Duodenal mucosa (tissue), 2 donors: Measurements from ENCODE around the gene PTPRE.

Experiments
- H3K27ac ChIP-seq: one replicate; pipeline ENCODE4 v1.7.0; 2013; ENCODE audit warnings: low read depth, low read length
- H3K27me3 ChIP-seq, 2 donors: one replicate each; pipeline ENCODE4 v1.7.0; 2013; ENCODE audit warnings: low read length in 2 of 2, control low read depth in 1 of 2; ENCODE audit not compliant: insufficient read depth in 2 of 2, control insufficient read depth in 1 of 2
- H3K36me3 ChIP-seq, 2 donors: one replicate each; pipeline ENCODE4 v1.7.0; 2013; ENCODE audit warnings: low read length in 2 of 2, control low read depth in 1 of 2; ENCODE audit not compliant: insufficient read depth in 2 of 2, control insufficient read depth in 1 of 2
- H3K4me1 ChIP-seq, 2 donors: one replicate each; pipeline ENCODE4 v1.7.0; 2013; ENCODE audit warnings: low read length in 2 of 2, control low read depth in 1 of 2; ENCODE audit not compliant: insufficient read depth in 2 of 2, control insufficient read depth in 1 of 2
- H3K4me3 ChIP-seq, 2 donors: one replicate each; pipeline ENCODE4 v1.7.0; 2013; ENCODE audit warnings: low read length in 2 of 2, low read depth in 1 of 2
- H3K9ac ChIP-seq, 2 donors: one replicate each; pipeline ENCODE4 v1.7.0; 2013; ENCODE audit warnings: low read length in 2 of 2, low read depth in 1 of 2
- H3K9me3 ChIP-seq, 2 donors: one replicate each; pipeline ENCODE4 v1.7.0; 2013; ENCODE audit warnings: low read length in 2 of 2, control low read depth in 1 of 2; ENCODE audit not compliant: control insufficient read depth in 1 of 2

PTPRE gene

DNA sequence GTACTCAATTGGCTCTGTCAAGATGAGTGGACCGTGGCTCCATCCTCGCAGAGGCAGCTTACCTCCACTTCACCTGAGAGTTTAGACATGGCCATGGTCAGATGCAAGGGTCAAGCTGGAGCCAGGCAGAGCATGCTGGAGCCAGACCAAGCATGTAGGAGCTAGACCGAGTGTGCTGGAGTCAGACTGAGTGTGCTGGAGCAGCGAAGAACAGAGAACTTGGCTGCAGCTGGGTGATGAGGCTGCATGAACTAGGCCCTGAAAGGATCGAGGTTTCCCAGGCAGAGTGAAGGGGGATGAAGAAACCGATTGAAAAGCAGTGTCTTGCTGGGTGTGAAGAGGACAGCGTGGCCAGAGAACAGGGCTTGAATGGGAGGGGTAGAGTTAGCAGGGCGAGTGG lies 133.2 kb downstream of the PTPRE start:
- H3K9ac ChIP-seq = no peak overlapping the region
- H3K27me3 ChIP-seq = no peaks in the 10 kb centered on the region
- no peaks in the 10 kb centered on the region for H3K9me3 ChIP-seq
- H3K27ac ChIP-seq = no peak overlapping the region
- no peaks in the 10 kb centered on the region for H3K36me3 ChIP-seq
- H3K4me3 ChIP-seq = no peak overlapping the region
- peaks cover 8 to 10% of the 10 kb centered on the region in 2 donors for H3K4me1 ChIP-seq

- H3K27me3 ChIP-seq = no peaks in the 10 kb centered on the region
- no peaks in the 10 kb centered on the region for H3K36me3 ChIP-seq
- no peak overlapping the region for H3K4me3 ChIP-seq
- H3K27ac ChIP-seq = no peak overlapping the region
- H3K4me1 ChIP-seq = peaks cover 10 to 14% of the 10 kb centered on the region in 2 donors
- H3K9me3 ChIP-seq = no peaks in the 10 kb centered on the region
- no peak overlapping the region for H3K9ac ChIP-seq
Observed at GRCh38 chr10:128040681-128041080, 133.8 kb downstream of the PTPRE start.

DNA sequence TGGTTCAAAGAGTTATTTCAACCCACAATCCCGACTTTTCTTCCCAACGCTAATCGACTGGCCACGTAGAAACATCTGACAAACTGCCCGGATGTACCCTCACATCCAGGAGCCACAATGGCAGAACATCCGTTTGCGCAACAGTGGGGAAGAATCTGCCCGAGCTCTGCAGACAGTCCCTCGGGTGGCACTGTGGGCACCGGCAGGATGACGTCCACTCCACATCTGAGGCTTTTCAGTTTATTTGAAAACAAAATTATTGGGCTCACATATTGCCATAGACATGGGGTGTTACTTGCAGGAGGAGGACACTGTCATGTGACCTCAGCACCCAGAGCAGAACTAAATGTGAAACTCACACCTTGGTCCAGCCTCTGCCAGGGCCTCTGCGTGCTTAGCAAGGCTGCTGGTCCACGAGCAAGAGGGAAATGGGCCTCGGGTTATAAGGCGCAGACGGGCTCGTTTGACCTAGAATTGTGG lies 135.3 kb downstream of the PTPRE start:
- H3K4me1 ChIP-seq = peaks cover 13 to 23% of the 10 kb centered on the region in 2 donors

GRCh38 chr10:128043259-128044045 lies 136.5 kb downstream of the PTPRE start:
- H3K4me3 ChIP-seq = no peak overlapping the region
- H3K27me3 ChIP-seq = no peaks in the 10 kb centered on the region
- H3K4me1 ChIP-seq = peaks cover 19 to 31% of the 10 kb centered on the region in 2 donors
- no peaks in the 10 kb centered on the region for H3K36me3 ChIP-seq
- H3K27ac ChIP-seq = no peak overlapping the region
- H3K9me3 ChIP-seq = no peaks in the 10 kb centered on the region
- no peak overlapping the region for H3K9ac ChIP-seq

More for the DNA sequence above, 135.3 kb downstream of the PTPRE start:
- no peaks in the 10 kb centered on the region for H3K27me3 ChIP-seq
- no peaks in the 10 kb centered on the region for H3K36me3 ChIP-seq
- H3K9ac ChIP-seq = no peak overlapping the region
- no peaks in the 10 kb centered on the region for H3K9me3 ChIP-seq
- H3K4me3 ChIP-seq = no peak overlapping the region
- H3K27ac ChIP-seq = no peak overlapping the region

DNA sequence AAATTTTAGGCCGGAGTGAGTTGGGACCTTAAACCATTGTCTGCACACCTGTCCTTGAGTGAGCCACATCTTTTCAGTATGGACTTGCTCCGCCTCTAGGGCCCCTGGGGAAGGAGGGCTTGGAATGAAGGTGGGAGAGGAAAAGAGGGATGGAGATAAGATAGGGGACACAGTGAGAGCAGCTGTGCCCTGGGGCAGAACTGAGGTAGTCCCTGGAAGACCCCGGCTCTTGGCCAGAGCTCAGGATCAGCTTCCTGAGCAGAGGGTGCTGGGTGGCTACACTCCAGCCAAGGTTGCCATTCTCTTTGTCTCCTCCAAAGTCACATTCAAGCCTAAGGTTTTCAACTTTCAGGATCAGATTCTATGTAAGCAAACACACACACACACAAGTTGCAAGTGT lies 137.3 kb downstream of the PTPRE start:
- Histone ChIP-seq H3K27ac (no peak overlapping the region), H3K4me1 (peaks cover 25 to 36% of the 10 kb centered on the region in 2 donors), H3K36me3 (peaks cover under 1 to 1% of the 10 kb centered on the region in 2 donors), H3K9me3 (no peaks in the 10 kb centered on the region), H3K4me3 (no peak overlapping the region), H3K9ac (no peak overlapping the region), H3K27me3 (no peaks in the 10 kb centered on the region)

DNA sequence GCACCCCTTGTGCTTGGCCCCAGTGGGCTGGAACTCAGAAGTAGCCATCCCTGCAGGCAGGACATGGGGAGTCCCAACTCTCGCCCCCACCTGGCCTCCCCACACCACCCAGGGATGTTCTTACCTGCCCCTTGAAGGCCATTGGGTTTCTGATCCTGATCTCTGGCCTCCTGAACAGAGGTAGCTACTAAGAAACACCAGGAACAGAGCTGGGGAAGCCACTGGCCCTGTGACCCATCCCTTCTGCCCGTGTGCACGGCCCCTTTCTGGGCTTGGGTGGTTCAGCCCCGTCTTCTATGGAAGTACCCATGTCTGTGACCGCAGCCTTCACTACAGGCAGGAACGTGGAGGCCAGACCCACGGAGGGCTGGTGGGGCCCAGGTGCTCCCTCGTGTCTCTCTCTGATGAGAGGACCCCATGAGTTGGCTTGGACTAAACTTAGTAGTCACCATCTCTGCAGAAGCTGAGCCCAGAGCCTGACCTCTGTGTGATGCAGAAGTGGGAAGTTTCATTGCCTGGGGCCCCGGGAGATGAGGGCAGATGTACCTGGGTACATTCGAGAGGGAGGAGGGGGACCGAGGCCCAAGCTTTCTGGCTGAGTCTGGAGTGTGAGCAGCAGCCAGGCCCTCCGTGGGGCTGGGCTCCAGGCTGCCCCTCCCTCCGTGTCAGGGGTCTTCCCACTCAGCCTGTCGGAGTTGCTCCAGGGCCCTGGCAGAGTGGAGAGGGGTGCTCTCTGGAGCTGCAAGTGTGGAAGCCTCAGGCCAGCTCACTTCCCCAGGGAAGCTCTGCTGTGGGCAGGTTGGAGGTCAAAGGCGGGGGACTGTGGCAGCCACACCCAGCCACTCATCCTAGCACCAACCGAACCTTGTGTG lies 138.3 kb downstream of the PTPRE start:
- H3K4me1 ChIP-seq = peaks cover 25 to 36% of the 10 kb centered on the region in 2 donors
- no peak overlapping the region for H3K27ac ChIP-seq
- no peak overlapping the region for H3K4me3 ChIP-seq
- no peaks in the 10 kb centered on the region for H3K9me3 ChIP-seq
- H3K36me3 ChIP-seq = peaks cover 6 to 9% of the 10 kb centered on the region in 2 donors
- H3K27me3 ChIP-seq = no peaks in the 10 kb centered on the region
- no peak overlapping the region for H3K9ac ChIP-seq

- Histone ChIP-seq H3K9ac (no peak overlapping the region), H3K9me3 (no peaks in the 10 kb centered on the region), H3K27me3 (no peaks in the 10 kb centered on the region), H3K27ac (no peak overlapping the region), H3K4me1 (peaks cover 25 to 36% of the 10 kb centered on the region in 2 donors), H3K36me3 (peaks cover 6 to 13% of the 10 kb centered on the region in 2 donors), H3K4me3 (no peak overlapping the region)
Observed at GRCh38 chr10:128045833-128046120, 138.9 kb downstream of the PTPRE start.

- H3K4me3 ChIP-seq = no peak overlapping the region
- no peak overlapping the region for H3K9ac ChIP-seq
- no peaks in the 10 kb centered on the region for H3K27me3 ChIP-seq
- H3K27ac ChIP-seq = no peak overlapping the region
- no peaks in the 10 kb centered on the region for H3K9me3 ChIP-seq
- H3K4me1 ChIP-seq = peaks cover 25 to 36% of the 10 kb centered on the region in 2 donors
- peaks cover 6 to 13% of the 10 kb centered on the region in 2 donors for H3K36me3 ChIP-seq
Observed at GRCh38 chr10:128046156-128046952, 139.5 kb downstream of the PTPRE start.

DNA sequence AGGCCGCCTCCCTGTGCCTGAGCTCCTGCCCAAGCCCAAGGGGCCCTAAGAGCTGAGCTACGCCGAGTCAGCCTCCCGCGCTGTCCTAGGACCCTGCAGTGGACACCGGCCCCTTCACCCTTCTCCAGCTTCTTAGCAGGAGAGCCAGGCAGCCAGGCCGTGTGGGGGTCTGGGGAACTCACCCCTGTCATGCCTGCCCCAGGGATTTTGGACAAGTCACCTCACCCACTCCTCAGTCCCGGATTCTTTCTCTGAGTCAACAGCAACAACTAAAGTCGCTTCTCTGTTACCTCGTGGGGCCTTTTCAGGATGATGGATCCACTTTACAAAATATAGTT lies 140.0 kb downstream of the PTPRE start:
- Histone ChIP-seq H3K27ac (no peak overlapping the region), H3K9ac (no peak overlapping the region), H3K4me1 (peaks cover 25 to 36% of the 10 kb centered on the region in 2 donors), H3K27me3 (no peaks in the 10 kb centered on the region), H3K4me3 (peak overlapping the region; percentile 41 to 57), H3K36me3 (peaks cover 6 to 16% of the 10 kb centered on the region in 2 donors), H3K9me3 (no peaks in the 10 kb centered on the region)
